HUES6 (cell line): ENCODE measurements around the gene ZKSCAN5.
A peak's percentile ranks its signal among the peaks of the same experiment; 100 is the strongest.

Experiments
- H3K27ac ChIP-seq: 2 replicates; pipeline ENCODE4 v1.7.0; 2013; ENCODE audit warnings: low read depth, mild to moderate bottlenecking, low read length, inconsistent platforms
- H3K27me3 ChIP-seq: 2 replicates; pipeline ENCODE4 v1.6.1; 2013; ENCODE audit warnings: low read length; ENCODE audit not compliant: control insufficient read depth, insufficient read depth
- H3K36me3 ChIP-seq: 2 replicates; pipeline ENCODE4 v1.6.1; 2013; ENCODE audit warnings: low read length; ENCODE audit not compliant: control insufficient read depth, insufficient read depth
- H3K4me1 ChIP-seq: 2 replicates; pipeline ENCODE4 v1.6.1; 2013; ENCODE audit warnings: low read length; ENCODE audit not compliant: control insufficient read depth, insufficient read depth
- H3K4me3 ChIP-seq: 2 replicates; pipeline ENCODE4 v1.5.1; 2013; ENCODE audit warnings: low read depth, low read length
- H3K9ac ChIP-seq: one replicate; pipeline ENCODE4 v1.6.1; 2013; ENCODE audit warnings: mild to moderate bottlenecking, low read length
- H3K9me3 ChIP-seq: 2 replicates; pipeline ENCODE4 v1.6.1; 2013; ENCODE audit warnings: low read depth, low read length; ENCODE audit not compliant: control insufficient read depth, insufficient read depth

Gene ZKSCAN5

GRCh38 chr7:99469381-99470065 is 34.9 kb upstream of the ZKSCAN5 start:
- no peaks in the 10 kb centered on the region for H3K9me3 ChIP-seq
- no peaks in the 10 kb centered on the region for H3K36me3 ChIP-seq
- no peak overlapping the region for H3K27ac ChIP-seq
- H3K4me3 ChIP-seq: peak overlapping the region; percentile 42
- H3K27me3 ChIP-seq: no peaks in the 10 kb centered on the region
- H3K9ac ChIP-seq: peak overlapping the region; percentile 17
- H3K4me1 ChIP-seq: peaks cover 7% of the 10 kb centered on the region; the same call in 1 of the 2 replicates

- Histone ChIP-seq H3K27me3 (no peaks in the 10 kb centered on the region), H3K36me3 (peaks cover 15% of the 10 kb centered on the region), H3K4me1 (peaks cover 7% of the 10 kb centered on the region; the same call in 1 of the 2 replicates), H3K4me3 (peak within 1 kb of the TSS; percentile 69), H3K9ac (peak within 1 kb of the TSS; percentile 91), H3K9me3 (no peaks in the 10 kb centered on the region), H3K27ac (peak within 1 kb of the TSS; percentile 95)
These were observed 31.7 kb upstream of the ZKSCAN5 start, which contains the start of gene ZNF789 for GRCh38 chr7:99472561-99473314. Gene ZNF789, plus strand, starts transcription at chr7:99472890. Its CDS starts 3,567 bp downstream, at chr7:99476457.

- no peaks in the 10 kb centered on the region for H3K9me3 ChIP-seq
These were observed 31.2 kb upstream of the ZKSCAN5 start for GRCh38 chr7:99473315-99473596.

GRCh38 chr7:99476107-99476506 is 28.4 kb upstream of the ZKSCAN5 start:
- peaks cover 43% of the 10 kb centered on the region for H3K36me3 ChIP-seq
- H3K4me3 ChIP-seq: no peak overlapping the region
- no peak overlapping the region for H3K27ac ChIP-seq
- H3K27me3 ChIP-seq: no peaks in the 10 kb centered on the region
- H3K4me1 ChIP-seq: peaks cover 3% of the 10 kb centered on the region; the same call in 1 of the 2 replicates
- no peak overlapping the region for H3K9ac ChIP-seq
- no peaks in the 10 kb centered on the region for H3K9me3 ChIP-seq

More at GRCh38 chr7:99473315-99473596, 31.2 kb upstream of the ZKSCAN5 start:
- Histone ChIP-seq H3K36me3 (peaks cover 19% of the 10 kb centered on the region), H3K9ac (peak overlapping the region; percentile 61), H3K4me3 (peak overlapping the region; percentile 69), H3K27ac (peak overlapping the region; percentile 95; the same call in 1 of the 2 replicates), H3K27me3 (no peaks in the 10 kb centered on the region), H3K4me1 (peaks cover 7% of the 10 kb centered on the region; the same call in 1 of the 2 replicates)

GRCh38 chr7:99478464-99479440 is 25.7 kb upstream of the ZKSCAN5 start:
- Histone ChIP-seq H3K27me3 (no peaks in the 10 kb centered on the region), H3K4me1 (peaks cover 2% of the 10 kb centered on the region; the same call in 1 of the 2 replicates), H3K9me3 (no peaks in the 10 kb centered on the region), H3K36me3 (peaks cover 55% of the 10 kb centered on the region), H3K9ac (no peak overlapping the region), H3K27ac (no peak overlapping the region), H3K4me3 (no peak overlapping the region)

- peaks cover 32% of the 10 kb centered on the region for H3K36me3 ChIP-seq
- H3K27ac ChIP-seq: no peak overlapping the region
- no peaks in the 10 kb centered on the region for H3K9me3 ChIP-seq
- no peak overlapping the region for H3K4me3 ChIP-seq
- H3K27me3 ChIP-seq: no peaks in the 10 kb centered on the region
- H3K9ac ChIP-seq: no peak overlapping the region
- no peaks in the 10 kb centered on the region for H3K4me1 ChIP-seq
These were observed 19.4 kb upstream of the ZKSCAN5 start for GRCh38 chr7:99485094-99485493.

GRCh38 chr7:99489235-99489634 is 15.2 kb upstream of the ZKSCAN5 start:
- no peak overlapping the region for H3K27ac ChIP-seq
- no peaks in the 10 kb centered on the region for H3K27me3 ChIP-seq
- peaks cover 8% of the 10 kb centered on the region for H3K9me3 ChIP-seq
- H3K36me3 ChIP-seq: peaks cover 23% of the 10 kb centered on the region
- no peak overlapping the region for H3K9ac ChIP-seq
- no peak overlapping the region for H3K4me3 ChIP-seq
- H3K4me1 ChIP-seq: no peaks in the 10 kb centered on the region

- H3K36me3 ChIP-seq: peaks cover 31% of the 10 kb centered on the region
These were observed 13.6 kb upstream of the ZKSCAN5 start for GRCh38 chr7:99490878-99491277.

GRCh38 chr7:99493823-99494222 is 10.6 kb upstream of the ZKSCAN5 start:
- Histone ChIP-seq H3K9ac (no peak overlapping the region), H3K27ac (no peak overlapping the region), H3K27me3 (no peaks in the 10 kb centered on the region), H3K4me3 (no peak overlapping the region), H3K9me3 (peaks cover 10% of the 10 kb centered on the region), H3K36me3 (peaks cover 44% of the 10 kb centered on the region), H3K4me1 (peaks cover 10% of the 10 kb centered on the region; the same call in 1 of the 2 replicates)

More at GRCh38 chr7:99490878-99491277, 13.6 kb upstream of the ZKSCAN5 start:
- Histone ChIP-seq H3K27me3 (no peaks in the 10 kb centered on the region), H3K9ac (no peak overlapping the region), H3K27ac (no peak overlapping the region), H3K9me3 (peaks cover 10% of the 10 kb centered on the region), H3K4me1 (no peaks in the 10 kb centered on the region), H3K4me3 (no peak overlapping the region)

GRCh38 chr7:99497766-99498545 is 6.5 kb upstream of the ZKSCAN5 start:
- no peak overlapping the region for H3K27ac ChIP-seq
- peak overlapping the region; percentile 92 for H3K4me3 ChIP-seq
- no peaks in the 10 kb centered on the region for H3K27me3 ChIP-seq
- peaks cover 39% of the 10 kb centered on the region for H3K36me3 ChIP-seq
- H3K9me3 ChIP-seq: peaks cover 10% of the 10 kb centered on the region
- H3K9ac ChIP-seq: peak overlapping the region; percentile 89
- peaks cover 10% of the 10 kb centered on the region; the same call in 1 of the 2 replicates for H3K4me1 ChIP-seq
